Glomerular visceral epithelial cell (primary cell): ENCODE data around the gene JADE1.

Experiments used
- DNase-seq: peaks from one replicate; pipeline ENCODE4 v3.0.0-alpha.2; 2016; ENCODE audit errors: extremely low spot score

JADE1 gene

DNA sequence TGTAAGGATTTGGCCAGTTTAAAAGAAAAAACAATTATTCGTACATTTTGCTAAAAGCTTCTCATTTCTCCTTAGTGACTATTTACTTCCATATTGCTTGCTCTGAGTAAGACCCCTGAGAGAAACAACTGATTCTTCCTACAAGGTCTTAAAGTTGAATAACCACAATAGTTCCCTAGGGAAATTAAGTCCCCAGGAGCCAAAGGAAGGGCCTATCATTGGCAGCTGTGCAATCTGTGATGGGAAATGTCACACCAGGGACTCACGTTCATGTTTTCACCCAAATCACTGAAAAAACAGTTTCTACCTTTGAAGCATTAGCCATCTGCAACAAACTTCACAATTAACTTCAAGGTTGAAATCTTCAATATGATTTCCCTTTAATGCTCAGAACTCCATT lies 66.7 kb downstream of the JADE1 start:
- no peak for DNase-seq

DNA sequence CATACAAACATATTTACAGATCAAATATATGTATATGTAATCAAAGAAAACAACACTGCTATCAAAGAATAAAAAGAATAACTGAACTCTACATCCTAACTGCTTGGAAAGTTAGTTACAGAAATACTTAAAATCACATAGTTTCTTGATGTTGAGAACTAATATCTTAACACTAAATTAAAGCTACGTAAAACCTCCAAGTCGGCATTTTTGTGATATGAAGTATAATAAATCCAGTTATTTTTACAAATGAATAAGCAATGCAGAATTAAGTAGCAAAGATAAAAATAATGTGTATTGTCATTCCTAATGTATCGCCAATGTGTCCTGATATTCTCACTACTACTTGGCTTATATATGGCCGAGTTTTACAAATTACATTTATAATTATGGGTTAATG lies 68.4 kb downstream of the JADE1 start:
- no peak for DNase-seq

DNA sequence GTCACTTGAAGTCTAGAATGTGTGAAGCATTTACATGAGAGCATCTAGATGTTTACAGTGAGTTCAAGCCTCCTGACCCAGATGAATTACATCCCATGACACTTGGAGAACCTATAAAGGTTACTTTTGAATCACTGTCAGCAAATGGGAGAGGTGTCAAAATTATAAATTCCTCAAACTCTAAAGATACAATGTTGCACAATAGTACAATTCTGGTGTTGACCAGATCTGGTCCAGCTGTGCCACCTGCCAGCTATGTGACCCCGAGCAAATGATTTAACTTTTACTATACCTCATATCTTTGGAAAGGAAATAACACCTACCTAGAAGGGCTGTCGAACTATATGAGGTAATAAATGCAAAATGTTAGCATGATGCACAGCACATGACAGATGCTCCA lies 69.8 kb downstream of the JADE1 start:
- DNase-seq, result no peak

DNA sequence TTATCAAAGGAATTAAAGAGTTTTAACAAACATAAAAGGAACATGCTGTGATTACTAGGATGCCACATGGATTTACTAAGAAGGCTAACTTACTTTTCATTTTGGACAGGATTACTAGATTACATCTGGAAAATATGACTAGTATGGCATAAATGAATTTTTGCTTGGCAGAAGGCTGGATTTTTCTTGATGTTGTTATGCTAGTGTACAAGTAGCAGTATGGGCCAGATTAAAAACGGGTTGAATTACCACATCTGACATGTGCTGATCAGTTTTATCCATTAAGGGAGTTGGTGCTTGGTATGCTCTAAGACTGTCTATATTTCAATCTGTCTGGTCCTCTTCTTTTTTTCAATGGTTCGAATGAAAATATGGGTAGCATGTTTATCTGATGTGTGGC lies 70.5 kb downstream of the JADE1 start:
- no peak for DNase-seq

DNA sequence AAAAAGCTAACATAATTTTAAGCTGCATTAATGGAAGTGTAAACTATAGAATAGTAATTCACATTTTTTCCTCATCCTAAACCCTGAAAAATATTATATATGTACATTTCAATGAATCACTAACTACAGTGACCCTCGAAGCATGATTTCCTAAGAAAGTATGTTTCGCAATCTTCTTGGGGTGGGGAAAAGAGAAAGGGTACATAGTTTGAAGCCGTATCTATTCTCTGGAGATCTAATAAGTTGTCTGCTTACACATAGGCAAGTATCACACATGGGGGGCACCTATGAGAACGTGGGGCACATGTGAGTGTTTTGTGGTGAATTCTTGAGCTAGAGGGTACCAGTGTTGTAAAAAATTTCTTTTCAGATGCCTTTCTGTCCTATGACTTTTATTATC lies 71.2 kb downstream of the JADE1 start:
- no peak for DNase-seq

DNA sequence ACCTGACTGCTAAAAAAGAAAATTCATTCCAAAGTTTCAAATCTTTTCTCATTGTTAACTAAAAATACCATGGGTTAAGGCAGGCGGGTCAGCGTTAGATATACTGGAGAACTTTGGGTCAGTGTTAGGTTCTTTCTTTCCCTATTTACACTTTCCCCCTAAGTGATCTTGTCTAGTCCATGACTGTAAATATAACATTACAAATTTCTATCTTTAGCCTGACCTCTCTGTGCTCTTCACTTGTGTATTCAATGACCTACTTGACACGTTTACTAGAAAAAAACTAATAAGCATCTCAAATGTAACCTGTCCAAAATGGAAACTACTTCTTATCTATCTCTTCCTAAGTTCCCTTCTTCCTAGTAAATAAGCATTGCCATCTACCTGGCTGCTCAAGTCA lies 95.3 kb downstream of the JADE1 start:
- no peak for DNase-seq

DNA sequence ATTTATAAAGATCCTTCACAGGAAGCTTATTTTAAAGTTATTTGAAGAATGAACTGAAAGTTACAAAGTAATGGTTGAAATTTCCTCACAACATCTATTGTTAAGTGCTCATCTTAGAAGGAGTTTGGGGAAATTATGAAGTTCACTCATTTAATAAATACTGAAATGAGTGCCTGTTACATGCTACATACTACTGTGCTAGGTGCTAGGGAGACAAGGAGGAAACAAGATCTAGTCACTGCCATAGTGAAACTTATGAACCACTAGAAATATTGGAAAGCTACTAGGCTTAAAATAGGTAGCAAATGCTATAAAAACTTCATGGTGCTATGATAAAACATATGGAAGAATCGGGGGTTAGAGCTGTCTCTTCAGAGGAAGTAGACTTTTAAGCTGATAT lies 97.1 kb downstream of the JADE1 start:
- no peak for DNase-seq

DNA sequence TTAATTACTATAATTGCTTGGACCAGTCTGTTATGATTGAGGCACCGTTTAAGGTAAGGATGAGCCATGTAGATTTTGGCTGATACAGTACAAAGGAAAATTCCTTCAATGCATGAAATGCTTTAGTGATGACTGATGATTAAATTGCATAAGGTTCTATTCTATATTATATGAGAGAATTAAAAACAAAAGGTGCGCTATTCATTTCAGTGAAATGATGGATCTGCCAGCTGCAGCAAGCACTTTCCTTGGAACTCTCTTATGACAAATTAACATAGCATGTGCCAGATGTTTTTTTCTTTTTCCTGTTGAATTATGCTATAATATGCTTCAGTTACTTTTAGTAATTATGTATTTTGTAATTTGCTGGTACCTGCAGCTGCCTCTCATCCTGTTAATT lies 98.5 kb downstream of the JADE1 start:
- no peak for DNase-seq

DNA sequence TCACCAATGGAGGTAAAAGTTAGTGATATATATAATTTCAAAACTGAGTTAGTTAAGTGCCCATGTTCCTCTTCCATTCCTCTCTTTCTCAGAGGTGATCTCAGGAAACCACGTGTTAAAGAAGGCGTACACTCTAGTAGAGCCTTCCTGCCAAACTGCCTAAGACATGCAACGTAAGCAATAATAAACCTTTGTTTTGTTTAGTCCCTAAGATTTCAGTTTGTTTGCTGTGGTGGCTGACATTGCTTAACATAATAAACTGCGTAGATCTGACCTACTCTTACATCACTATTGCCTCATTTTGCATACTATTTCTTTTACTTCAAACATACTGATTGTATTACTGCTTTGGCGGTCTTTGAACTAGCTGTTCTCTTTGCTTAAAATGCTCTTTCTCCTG lies 99.2 kb downstream of the JADE1 start:
- DNase-seq, result no peak

DNA sequence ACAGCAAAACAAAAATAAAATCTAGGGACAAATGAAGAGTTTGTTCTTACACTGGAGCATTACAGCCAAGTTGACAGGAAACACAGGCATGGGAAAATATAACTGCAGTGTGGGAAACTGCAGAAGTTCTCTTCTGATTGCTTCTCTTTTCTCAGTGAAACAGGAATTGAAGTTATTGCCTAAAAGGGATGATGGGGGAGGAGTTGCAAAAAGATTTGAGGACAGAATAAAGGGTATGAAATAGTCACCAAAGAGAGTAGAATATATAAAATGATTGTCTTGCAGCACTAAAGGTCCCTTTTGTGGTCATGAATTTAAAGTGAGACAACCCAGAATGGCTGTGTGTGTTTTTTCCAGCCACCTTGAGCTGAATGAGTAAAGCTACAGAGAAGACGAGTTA lies 103.7 kb downstream of the JADE1 start:
- no peak for DNase-seq

DNA sequence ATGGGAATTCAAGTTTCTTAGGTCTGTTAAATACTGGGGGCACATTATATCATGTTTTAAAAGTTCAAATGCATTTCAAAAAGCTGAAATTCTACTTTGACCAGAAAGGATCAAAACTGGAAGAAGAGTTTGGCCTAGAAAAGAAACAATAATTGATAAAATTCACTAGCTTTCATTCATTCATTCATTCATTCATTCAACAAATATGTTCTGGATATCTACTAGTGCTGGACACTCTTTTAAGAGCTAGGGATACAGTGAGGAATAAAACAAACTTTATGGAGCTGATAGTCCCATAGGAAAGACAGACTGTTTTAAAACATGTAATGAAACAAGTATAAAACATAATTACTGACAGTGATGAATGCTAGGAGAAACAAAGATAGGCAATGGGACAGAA lies 106.0 kb downstream of the JADE1 start:
- no peak for DNase-seq

DNA sequence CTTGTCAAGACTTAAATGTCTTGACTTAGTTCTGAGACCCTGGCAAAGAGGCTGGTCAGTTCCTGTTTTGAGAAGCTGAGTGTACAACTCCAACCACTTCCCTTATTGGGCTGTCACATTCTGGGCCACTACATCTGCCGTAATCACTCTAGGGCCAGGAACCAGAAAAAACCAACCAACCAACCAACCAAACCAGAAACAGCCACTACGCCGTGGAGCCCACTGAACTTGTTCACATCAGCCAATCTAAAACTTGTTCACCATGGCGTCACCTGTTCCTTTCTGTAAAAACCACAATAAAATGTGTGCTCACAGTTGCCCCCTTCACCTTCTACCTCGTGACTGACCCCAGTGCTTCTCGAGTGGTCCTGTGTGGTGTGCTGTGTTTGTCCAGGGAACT lies 107.3 kb downstream of the JADE1 start:
- DNase-seq, result no peak

DNA sequence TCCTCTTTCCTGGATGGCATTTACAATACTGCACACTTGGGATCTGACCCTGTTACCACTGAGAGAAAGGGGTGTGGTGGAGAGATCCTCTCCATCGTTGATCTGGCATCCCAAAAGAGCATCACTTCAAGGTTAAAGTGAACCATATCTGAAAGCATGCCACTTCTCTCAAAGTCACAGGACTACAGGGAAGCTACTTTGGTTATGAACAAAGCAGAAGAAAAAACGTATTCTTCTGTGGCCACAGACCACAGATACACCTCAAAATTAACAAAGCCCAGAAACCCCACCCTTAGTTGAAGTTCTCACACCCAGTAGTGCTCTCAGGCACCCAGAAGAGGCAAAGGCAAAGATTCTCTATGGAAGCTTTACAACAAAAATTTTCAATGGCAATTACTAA lies 108.3 kb downstream of the JADE1 start:
- no peak for DNase-seq

DNA sequence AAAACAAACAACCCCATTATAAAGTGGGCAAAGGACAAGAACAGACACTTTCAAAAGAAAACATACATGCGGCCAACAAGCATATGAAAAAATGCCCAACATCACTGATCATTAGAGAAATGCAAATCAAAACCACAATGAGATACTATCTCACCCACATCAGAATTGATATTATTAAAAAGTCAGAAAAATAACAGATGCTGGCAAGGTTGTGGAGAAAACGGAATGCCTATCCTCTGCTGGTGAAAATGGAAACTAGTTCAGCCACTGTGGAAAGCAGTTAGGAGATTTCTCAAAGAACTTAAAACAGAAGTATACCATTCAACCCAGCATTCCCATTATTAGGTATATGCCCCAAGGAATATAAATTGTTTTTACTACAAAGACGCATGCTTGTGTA lies 112.5 kb downstream of the JADE1 start:
- no peak for DNase-seq
